HepG2 (cell line): Measurements from ENCODE around the gene CBFA2T2. TPM values are rescaled to one million over a fixed set of nuclear protein-coding genes. Genes with fewer than 3 reads are reported as not detected.

Experiments used
- AKAP8 ChIP-seq: sonication (generic); formaldehyde crosslinking; IDR thresholded peaks from 2 replicates; pipeline ENCODE4 v1.5.1; 2020; ENCODE audit warnings: mild to moderate bottlenecking, missing genetic modification reagents
- GATAD2A ChIP-seq: IDR thresholded peaks from 2 replicates; pipeline ENCODE4 v1.6.1; 2016
- NONO ChIP-seq, 2 experiments: fragments of 450-650 bp in 1 of 2; sonication (generic) in 1 of 2; formaldehyde crosslinking in 1 of 2; IDR thresholded peaks in 1 of 2; conservative IDR thresholded peaks in 1 of 2; 2 replicates each; pipeline versions ENCODE4 v1.6.1 to v1.8.0; 2017 to 2022; ENCODE audit warnings: mild to moderate bottlenecking in 1 of 2, missing genetic modification reagents in 1 of 2, moderate library complexity in 1 of 2
- NR2F1 ChIP-seq, 2 experiments: fragments of 450-650 bp in 1 of 2; formaldehyde crosslinking in 1 of 2; IDR thresholded peaks; 2 replicates each; pipeline versions ENCODE4 v1.5.0 to v1.6.1; 2016 to 2020; ENCODE audit warnings: mild to moderate bottlenecking in 1 of 2, missing compliant biosample characterization in 1 of 2, missing genetic modification reagents in 1 of 2, moderate library complexity in 1 of 2
- PHF21A ChIP-seq: sonication (generic); formaldehyde crosslinking; IDR thresholded peaks from 2 replicates; pipeline ENCODE4 v1.5.0; 2020; ENCODE audit warnings: mild to moderate bottlenecking, missing genetic modification reagents
- POGZ ChIP-seq: sonication (generic); formaldehyde crosslinking; IDR thresholded peaks from 2 replicates; pipeline ENCODE4 v1.4.0; 2020; ENCODE audit warnings: mild to moderate bottlenecking, missing genetic modification reagents
- ZNF12 ChIP-seq: sonication (generic); formaldehyde crosslinking; IDR thresholded peaks from 2 replicates; pipeline ENCODE4 v1.5.0; 2020; ENCODE audit warnings: missing genetic modification reagents
- ZNF136 ChIP-seq: sonication (generic); formaldehyde crosslinking; IDR thresholded peaks from 2 replicates; pipeline ENCODE4 v1.8.1; 2022; ENCODE audit warnings: low read depth, mild to moderate bottlenecking, moderate library complexity, missing genetic modification reagents
- ZNF263 ChIP-seq: sonication (generic); formaldehyde crosslinking; IDR thresholded peaks from 2 replicates; pipeline ENCODE4 v1.4.0; 2020; ENCODE audit warnings: missing genetic modification reagents
- ZNF280B ChIP-seq: sonication (generic); formaldehyde crosslinking; IDR thresholded peaks from 2 replicates; pipeline ENCODE4 v1.5.0; 2020; ENCODE audit warnings: missing genetic modification reagents, mild to moderate bottlenecking, borderline replicate concordance
- ZNF33A ChIP-seq: sonication (generic); formaldehyde crosslinking; IDR thresholded peaks from 2 replicates; pipeline ENCODE4 v1.5.1; 2020; ENCODE audit warnings: missing genetic modification reagents, mild to moderate bottlenecking, moderate library complexity, borderline replicate concordance
- ZNF562 ChIP-seq: sonication (generic); formaldehyde crosslinking; IDR thresholded peaks from 2 replicates; pipeline ENCODE4 v1.8.0; 2022; ENCODE audit warnings: missing genetic modification reagents, borderline replicate concordance
- ZNF616 ChIP-seq: sonication (generic); formaldehyde crosslinking; IDR thresholded peaks from 2 replicates; pipeline ENCODE4 v1.5.0; 2020; ENCODE audit warnings: low read depth, mild to moderate bottlenecking, missing genetic modification reagents
- ZNF737 ChIP-seq: sonication (generic); formaldehyde crosslinking; IDR thresholded peaks from 2 replicates; pipeline ENCODE4 v1.5.0; 2020; ENCODE audit warnings: missing genetic modification reagents, mild to moderate bottlenecking, borderline replicate concordance
- ZNF761 ChIP-seq: sonication (generic); formaldehyde crosslinking; conservative IDR thresholded peaks from 2 replicates; pipeline ENCODE4 v1.4.0; 2020; ENCODE audit warnings: mild to moderate bottlenecking, missing genetic modification reagents
- polyA plus RNA-seq, 8 experiments: library from polyadenylated mRNA; depleted of rRNA in 3 of 8; stranded (reverse) in 7 of 8; unstranded in 1 of 8; fragments of >200 nt; fragmentation: Illumina TruSeq in 4 of 8; extraction: Trizol in 4 of 8; gene quantifications; 2 replicates each; pipeline versions ENCODE4 v1.2.1 to v1.2.3, GENCODE V29; 2011 to 2016; ENCODE audit warnings: low read depth in 4 of 8, missing spikeins in 1 of 8, mixed read lengths in 1 of 8; ENCODE audit not compliant: insufficient read depth in 1 of 8
- total RNA-seq, 5 experiments: library from RNA; depleted of rRNA; stranded (reverse); fragments of >200 nt; fragmentation: Illumina TruSeq; extraction: Trizol; gene quantifications; 2 replicates each; pipeline ENCODE4 v1.2.3, GENCODE V29; 2016; ENCODE audit warnings: low read depth in 1 of 5
- TF ChIP-seq, protein P1 (sequence below): conservative IDR thresholded peaks from 2 replicates; pipeline ENCODE4 v1.6.1; 2018; ENCODE audit warnings: missing genetic modification reagents
- TF ChIP-seq, protein P2 (sequence below): sonication (generic); formaldehyde crosslinking; IDR thresholded peaks from 2 replicates; pipeline ENCODE4 v1.5.1; 2020; ENCODE audit warnings: missing genetic modification reagents, mild to moderate bottlenecking, borderline replicate concordance
- TF ChIP-seq, protein P3 (sequence below): sonication (generic); formaldehyde crosslinking; IDR thresholded peaks from 2 replicates; pipeline ENCODE4 v1.4.0; 2020; ENCODE audit warnings: missing genetic modification reagents

The CBFA2T2 gene
- total and polyA plus RNA-seq, 2 of the 13 experiments (the other 11 are each of a cell fraction or from before 2014, with no cell fraction given): 6.3 to 21.2 TPM

DNA sequence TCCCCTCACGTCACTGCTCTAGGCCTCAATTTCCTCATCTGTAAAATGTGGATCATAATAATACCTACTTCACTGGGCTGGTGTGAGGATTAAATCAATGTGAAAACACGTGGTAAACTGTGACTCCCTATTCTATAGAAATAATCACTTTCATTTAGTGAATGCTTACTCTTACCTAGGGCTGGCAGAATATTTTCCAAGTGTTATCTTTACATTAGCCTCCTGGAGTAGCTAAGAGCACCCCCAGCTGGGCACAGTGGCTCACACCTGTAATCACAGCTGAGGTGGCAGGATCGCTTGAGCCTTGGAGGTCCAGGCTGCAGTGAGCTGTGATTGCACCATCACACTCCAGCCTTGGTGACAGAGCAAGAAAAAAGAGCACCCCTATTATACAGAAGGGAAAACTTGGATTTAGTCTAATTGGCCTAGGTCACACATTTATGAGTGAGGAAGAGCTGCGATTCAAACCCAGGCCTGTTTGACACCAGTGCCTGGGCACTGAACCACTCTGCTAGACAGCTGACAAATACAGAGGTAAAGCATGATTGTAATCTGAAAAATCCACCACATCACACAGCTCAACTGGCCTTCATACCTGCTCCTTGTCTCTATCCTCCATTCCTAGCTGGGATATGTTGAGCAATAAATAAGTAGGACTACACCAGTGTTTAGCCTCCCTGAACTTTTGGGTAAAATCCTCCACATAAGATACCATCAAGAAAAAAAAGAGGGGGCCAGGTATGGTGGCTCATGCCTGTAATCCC is 44.9 kb upstream of the CBFA2T2 start (continued):
- no peak for TF ChIP-seq ZNF280B
- TF ChIP-seq ZNF616 (CRISPR knock-in tag): no peak
- no peak for TF ChIP-seq AKAP8 (CRISPR knock-in tag)
- TF ChIP-seq POGZ: no peak
- TF ChIP-seq, protein P1, sequence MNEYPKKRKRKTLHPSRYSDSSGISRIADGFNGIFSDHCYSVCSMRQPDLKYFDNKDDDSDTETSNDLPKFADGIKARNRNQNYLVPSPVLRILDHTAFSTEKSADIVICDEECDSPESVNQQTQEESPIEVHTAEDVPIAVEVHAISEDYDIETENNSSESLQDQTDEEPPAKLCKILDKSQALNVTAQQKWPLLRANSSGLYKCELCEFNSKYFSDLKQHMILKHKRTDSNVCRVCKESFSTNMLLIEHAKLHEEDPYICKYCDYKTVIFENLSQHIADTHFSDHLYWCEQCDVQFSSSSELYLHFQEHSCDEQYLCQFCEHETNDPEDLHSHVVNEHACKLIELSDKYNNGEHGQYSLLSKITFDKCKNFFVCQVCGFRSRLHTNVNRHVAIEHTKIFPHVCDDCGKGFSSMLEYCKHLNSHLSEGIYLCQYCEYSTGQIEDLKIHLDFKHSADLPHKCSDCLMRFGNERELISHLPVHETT (CRISPR knock-in tag): no peak
- TF ChIP-seq ZNF263 (CRISPR knock-in tag): no peak
- TF ChIP-seq, protein P2, sequence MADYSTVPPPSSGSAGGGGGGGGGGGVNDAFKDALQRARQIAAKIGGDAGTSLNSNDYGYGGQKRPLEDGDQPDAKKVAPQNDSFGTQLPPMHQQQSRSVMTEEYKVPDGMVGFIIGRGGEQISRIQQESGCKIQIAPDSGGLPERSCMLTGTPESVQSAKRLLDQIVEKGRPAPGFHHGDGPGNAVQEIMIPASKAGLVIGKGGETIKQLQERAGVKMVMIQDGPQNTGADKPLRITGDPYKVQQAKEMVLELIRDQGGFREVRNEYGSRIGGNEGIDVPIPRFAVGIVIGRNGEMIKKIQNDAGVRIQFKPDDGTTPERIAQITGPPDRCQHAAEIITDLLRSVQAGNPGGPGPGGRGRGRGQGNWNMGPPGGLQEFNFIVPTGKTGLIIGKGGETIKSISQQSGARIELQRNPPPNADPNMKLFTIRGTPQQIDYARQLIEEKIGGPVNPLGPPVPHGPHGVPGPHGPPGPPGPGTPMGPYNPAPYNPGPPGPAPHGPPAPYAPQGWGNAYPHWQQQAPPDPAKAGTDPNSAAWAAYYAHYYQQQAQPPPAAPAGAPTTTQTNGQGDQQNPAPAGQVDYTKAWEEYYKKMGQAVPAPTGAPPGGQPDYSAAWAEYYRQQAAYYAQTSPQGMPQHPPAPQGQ (CRISPR knock-in tag): no peak
- peak; percentile 47; the same call in 1 of the 2 replicates for TF ChIP-seq PHF21A (CRISPR knock-in tag)
- no peak for TF ChIP-seq ZNF737
- TF ChIP-seq ZNF136: no peak
- TF ChIP-seq, protein P3, sequence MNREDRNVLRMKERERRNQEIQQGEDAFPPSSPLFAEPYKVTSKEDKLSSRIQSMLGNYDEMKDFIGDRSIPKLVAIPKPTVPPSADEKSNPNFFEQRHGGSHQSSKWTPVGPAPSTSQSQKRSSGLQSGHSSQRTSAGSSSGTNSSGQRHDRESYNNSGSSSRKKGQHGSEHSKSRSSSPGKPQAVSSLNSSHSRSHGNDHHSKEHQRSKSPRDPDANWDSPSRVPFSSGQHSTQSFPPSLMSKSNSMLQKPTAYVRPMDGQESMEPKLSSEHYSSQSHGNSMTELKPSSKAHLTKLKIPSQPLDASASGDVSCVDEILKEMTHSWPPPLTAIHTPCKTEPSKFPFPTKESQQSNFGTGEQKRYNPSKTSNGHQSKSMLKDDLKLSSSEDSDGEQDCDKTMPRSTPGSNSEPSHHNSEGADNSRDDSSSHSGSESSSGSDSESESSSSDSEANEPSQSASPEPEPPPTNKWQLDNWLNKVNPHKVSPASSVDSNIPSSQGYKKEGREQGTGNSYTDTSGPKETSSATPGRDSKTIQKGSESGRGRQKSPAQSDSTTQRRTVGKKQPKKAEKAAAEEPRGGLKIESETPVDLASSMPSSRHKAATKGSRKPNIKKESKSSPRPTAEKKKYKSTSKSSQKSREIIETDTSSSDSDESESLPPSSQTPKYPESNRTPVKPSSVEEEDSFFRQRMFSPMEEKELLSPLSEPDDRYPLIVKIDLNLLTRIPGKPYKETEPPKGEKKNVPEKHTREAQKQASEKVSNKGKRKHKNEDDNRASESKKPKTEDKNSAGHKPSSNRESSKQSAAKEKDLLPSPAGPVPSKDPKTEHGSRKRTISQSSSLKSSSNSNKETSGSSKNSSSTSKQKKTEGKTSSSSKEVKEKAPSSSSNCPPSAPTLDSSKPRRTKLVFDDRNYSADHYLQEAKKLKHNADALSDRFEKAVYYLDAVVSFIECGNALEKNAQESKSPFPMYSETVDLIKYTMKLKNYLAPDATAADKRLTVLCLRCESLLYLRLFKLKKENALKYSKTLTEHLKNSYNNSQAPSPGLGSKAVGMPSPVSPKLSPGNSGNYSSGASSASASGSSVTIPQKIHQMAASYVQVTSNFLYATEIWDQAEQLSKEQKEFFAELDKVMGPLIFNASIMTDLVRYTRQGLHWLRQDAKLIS (CRISPR knock-in tag): no peak
- TF ChIP-seq GATAD2A (CRISPR knock-in tag): no peak
- no peak for TF ChIP-seq ZNF562
- no peak for TF ChIP-seq NONO (IDR thresholded peaks at IDR 0.05)
- no peak; the same call in 1 of the 2 replicates for TF ChIP-seq NONO (CRISPR knock-in tag; conservative IDR thresholded peaks at IDR 0.05)
- no peak for TF ChIP-seq NR2F1 (CRISPR knock-in tag; IDR thresholded peaks at IDR 0.05)
- TF ChIP-seq ZNF761 (CRISPR knock-in tag): no peak
- TF ChIP-seq ZNF33A: no peak
- TF ChIP-seq ZNF12: no peak
